ENCODE measurements around the gene CENPP.

DNA sequence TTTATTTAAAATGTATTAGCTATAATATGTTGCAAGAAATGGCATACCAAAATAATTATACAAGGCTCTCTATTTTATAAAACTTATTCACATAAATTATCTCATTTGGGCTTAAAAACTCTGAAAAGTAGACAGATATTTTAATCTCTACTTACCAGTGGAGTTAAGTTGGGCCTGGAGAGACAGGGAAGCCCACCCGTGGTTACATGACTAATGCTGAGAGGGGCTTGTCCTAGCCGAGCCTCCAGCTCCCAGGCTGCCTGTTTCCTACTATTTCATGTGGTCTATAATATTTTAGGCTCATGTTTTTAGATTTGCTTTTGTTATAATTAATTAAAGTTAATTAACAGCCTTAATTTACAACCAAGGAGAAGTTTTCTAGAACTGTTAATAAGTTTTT lies 177.4 kb downstream of the CENPP start:
- TF ChIP-seq TEAD4 (IDR thresholded peaks at IDR 0.05): no peak
- TF ChIP-seq, protein P1, sequence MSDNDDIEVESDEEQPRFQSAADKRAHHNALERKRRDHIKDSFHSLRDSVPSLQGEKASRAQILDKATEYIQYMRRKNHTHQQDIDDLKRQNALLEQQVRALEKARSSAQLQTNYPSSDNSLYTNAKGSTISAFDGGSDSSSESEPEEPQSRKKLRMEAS (IDR thresholded peaks at IDR 0.05): no peak
- TF ChIP-seq, protein P2, sequence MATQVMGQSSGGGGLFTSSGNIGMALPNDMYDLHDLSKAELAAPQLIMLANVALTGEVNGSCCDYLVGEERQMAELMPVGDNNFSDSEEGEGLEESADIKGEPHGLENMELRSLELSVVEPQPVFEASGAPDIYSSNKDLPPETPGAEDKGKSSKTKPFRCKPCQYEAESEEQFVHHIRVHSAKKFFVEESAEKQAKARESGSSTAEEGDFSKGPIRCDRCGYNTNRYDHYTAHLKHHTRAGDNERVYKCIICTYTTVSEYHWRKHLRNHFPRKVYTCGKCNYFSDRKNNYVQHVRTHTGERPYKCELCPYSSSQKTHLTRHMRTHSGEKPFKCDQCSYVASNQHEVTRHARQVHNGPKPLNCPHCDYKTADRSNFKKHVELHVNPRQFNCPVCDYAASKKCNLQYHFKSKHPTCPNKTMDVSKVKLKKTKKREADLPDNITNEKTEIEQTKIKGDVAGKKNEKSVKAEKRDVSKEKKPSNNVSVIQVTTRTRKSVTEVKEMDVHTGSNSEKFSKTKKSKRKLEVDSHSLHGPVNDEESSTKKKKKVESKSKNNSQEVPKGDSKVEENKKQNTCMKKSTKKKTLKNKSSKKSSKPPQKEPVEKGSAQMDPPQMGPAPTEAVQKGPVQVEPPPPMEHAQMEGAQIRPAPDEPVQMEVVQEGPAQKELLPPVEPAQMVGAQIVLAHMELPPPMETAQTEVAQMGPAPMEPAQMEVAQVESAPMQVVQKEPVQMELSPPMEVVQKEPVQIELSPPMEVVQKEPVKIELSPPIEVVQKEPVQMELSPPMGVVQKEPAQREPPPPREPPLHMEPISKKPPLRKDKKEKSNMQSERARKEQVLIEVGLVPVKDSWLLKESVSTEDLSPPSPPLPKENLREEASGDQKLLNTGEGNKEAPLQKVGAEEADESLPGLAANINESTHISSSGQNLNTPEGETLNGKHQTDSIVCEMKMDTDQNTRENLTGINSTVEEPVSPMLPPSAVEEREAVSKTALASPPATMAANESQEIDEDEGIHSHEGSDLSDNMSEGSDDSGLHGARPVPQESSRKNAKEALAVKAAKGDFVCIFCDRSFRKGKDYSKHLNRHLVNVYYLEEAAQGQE (IDR thresholded peaks at IDR 0.05; ENCODE audit: low read depth): no peak
- TF ChIP-seq, protein P3, sequence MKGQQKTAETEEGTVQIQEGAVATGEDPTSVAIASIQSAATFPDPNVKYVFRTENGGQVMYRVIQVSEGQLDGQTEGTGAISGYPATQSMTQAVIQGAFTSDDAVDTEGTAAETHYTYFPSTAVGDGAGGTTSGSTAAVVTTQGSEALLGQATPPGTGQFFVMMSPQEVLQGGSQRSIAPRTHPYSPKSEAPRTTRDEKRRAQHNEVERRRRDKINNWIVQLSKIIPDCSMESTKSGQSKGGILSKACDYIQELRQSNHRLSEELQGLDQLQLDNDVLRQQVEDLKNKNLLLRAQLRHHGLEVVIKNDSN (IDR thresholded peaks at IDR 0.05): no peak
- TF ChIP-seq EP300 (IDR thresholded peaks at IDR 0.05; ENCODE audit: borderline replicate concordance): no peak

All from Ishikawa (cell line).